ENCODE results near the gene NSMCE1.
A peak's percentile ranks its signal among the peaks of the same experiment; 100 is the strongest.
"Not testable (repeated sequence)": the region's sequence is repeated elsewhere in the genome, so short reads cannot be mapped to it uniquely, and the experiment has no call there.

The NSMCE1 gene

DNA sequence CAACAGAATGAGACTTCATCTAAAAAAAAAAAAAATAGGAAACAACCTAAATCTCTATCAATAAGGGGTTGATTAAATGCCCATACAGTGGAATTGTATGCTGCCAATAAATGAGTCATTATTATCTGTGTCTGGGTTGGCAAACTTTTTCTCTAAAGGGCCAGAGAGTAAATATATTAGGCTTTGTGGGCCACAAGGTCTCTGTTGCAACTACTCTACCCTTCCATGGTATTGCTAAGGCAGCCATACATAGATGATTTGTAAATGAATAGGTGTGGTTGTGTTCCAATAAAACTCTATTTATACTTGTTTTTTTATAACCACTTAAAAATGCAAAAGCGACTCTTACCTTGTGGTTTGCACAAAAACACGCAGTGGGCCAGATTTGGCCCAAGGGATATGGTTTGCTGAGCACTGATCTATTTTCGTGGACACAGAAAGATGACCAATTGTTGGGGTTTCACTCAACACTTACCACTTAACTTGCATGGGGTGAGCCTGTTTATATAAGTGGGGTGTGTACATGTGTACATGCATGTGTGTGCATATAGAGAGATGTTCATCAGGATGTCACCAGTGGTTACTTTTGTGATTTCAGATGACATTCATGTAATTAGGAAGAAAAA lies 32.8 kb upstream of the NSMCE1 start:
- H3K27ac ChIP-seq (ENCODE audit: low read depth, low read length), result no peak overlapping the region
- no peak overlapping the region for H3K4me3 ChIP-seq (ENCODE audit: low read depth, low read length)

GRCh38 chr16:27298132-27298531 lies 29.6 kb upstream of the NSMCE1 start:
- Histone ChIP-seq H3K79me2 (ENCODE audit: control insufficient read depth, insufficient read depth, low read length, unreplicated experiment) (no peaks in the 10 kb centered on the region), H3K4me3 (ENCODE audit: low read depth, low read length) (no peak overlapping the region), H3K27me3 (ENCODE audit: insufficient read depth, low read length) (no peaks in the 10 kb centered on the region), H3K36me3 (ENCODE audit: insufficient read depth, low read length) (no peaks in the 10 kb centered on the region), H3K4me1 (ENCODE audit: control insufficient read depth, insufficient read depth, low read length, unreplicated experiment) (peaks cover 3% of the 10 kb centered on the region), H2AFZ (ENCODE audit: low read length, unreplicated experiment) (no peak overlapping the region), H3K27ac (ENCODE audit: low read depth, low read length) (no peak overlapping the region)

More for the DNA sequence above, 32.8 kb upstream of the NSMCE1 start:
- peaks cover 8% of the 10 kb centered on the region for H3K4me1 ChIP-seq (ENCODE audit: control insufficient read depth, insufficient read depth, low read length, unreplicated experiment)
- H2AFZ ChIP-seq (ENCODE audit: low read length, unreplicated experiment), result no peak overlapping the region
- H3K79me2 ChIP-seq (ENCODE audit: control insufficient read depth, insufficient read depth, low read length, unreplicated experiment), result no peaks in the 10 kb centered on the region
- H3K36me3 ChIP-seq (ENCODE audit: insufficient read depth, low read length), result no peaks in the 10 kb centered on the region
- H3K27me3 ChIP-seq (ENCODE audit: insufficient read depth, low read length), result no peaks in the 10 kb centered on the region

DNA sequence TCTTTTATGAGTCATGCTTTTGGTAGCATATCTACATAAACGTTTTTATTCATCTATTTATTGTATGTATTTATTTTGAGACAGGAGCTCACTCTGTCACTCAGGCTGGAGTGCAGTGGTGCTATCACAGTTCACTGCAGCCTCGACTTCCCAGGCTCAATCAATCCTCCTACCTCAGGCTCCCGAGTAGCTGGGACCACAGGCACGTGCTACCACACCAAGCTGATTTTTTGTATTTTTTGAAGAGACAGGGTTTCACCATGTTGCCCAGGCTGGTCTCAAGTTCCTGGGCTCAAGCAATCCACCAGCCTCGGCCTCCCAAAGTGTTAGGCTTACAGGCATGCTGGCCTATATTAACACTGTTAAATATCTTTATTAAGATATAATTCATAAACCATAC lies 24.8 kb upstream of the NSMCE1 start:
- no peak overlapping the region for H3K27ac ChIP-seq (ENCODE audit: low read depth, low read length)
- no peak overlapping the region for H3K4me3 ChIP-seq (ENCODE audit: low read depth, low read length)
- H2AFZ ChIP-seq (ENCODE audit: low read length, unreplicated experiment), result no peak overlapping the region

GRCh38 chr16:27291722-27292240 lies 23.2 kb upstream of the NSMCE1 start:
- H2AFZ ChIP-seq (ENCODE audit: low read length, unreplicated experiment), result no peak overlapping the region
- H3K36me3 ChIP-seq (ENCODE audit: insufficient read depth, low read length), result no peaks in the 10 kb centered on the region
- H3K27me3 ChIP-seq (ENCODE audit: insufficient read depth, low read length), result no peaks in the 10 kb centered on the region
- H3K4me3 ChIP-seq (ENCODE audit: low read depth, low read length), result no peak overlapping the region
- H3K79me2 ChIP-seq (ENCODE audit: control insufficient read depth, insufficient read depth, low read length, unreplicated experiment), result no peaks in the 10 kb centered on the region
- no peak overlapping the region for H3K27ac ChIP-seq (ENCODE audit: low read depth, low read length)
- H3K4me1 ChIP-seq (ENCODE audit: control insufficient read depth, insufficient read depth, low read length, unreplicated experiment), result peaks cover 4% of the 10 kb centered on the region

More for the DNA sequence above, 24.8 kb upstream of the NSMCE1 start:
- Histone ChIP-seq H3K4me1 (ENCODE audit: control insufficient read depth, insufficient read depth, low read length, unreplicated experiment) (no peaks in the 10 kb centered on the region), H3K36me3 (ENCODE audit: insufficient read depth, low read length) (no peaks in the 10 kb centered on the region), H3K79me2 (ENCODE audit: control insufficient read depth, insufficient read depth, low read length, unreplicated experiment) (no peaks in the 10 kb centered on the region), H3K27me3 (ENCODE audit: insufficient read depth, low read length) (no peaks in the 10 kb centered on the region)

DNA sequence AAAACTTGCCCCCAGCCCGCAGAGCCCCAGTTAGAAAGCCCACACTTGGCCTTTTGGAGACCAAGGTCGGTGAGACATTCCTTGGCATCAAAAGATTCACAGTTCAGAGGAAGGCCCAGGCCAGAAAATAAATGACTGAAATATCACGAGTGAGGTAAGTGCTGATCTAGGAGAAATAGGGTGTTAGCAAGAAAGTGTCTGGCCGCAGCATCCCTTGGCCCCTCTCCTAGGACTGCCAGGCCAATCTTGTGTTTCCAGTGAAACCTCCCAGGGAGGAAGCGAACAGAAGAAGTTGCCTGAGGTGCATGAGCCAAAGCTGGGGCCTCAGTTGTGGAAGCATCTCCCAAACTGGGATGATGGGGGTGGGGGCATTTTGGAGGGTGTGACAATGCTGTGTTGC lies 22.5 kb upstream of the NSMCE1 start:
- Histone ChIP-seq H3K27me3 (ENCODE audit: insufficient read depth, low read length) (no peaks in the 10 kb centered on the region), H2AFZ (ENCODE audit: low read length, unreplicated experiment) (no peak overlapping the region), H3K4me1 (ENCODE audit: control insufficient read depth, insufficient read depth, low read length, unreplicated experiment) (peaks cover 10% of the 10 kb centered on the region), H3K4me3 (ENCODE audit: low read depth, low read length) (no peak overlapping the region), H3K27ac (ENCODE audit: low read depth, low read length) (no peak overlapping the region), H3K36me3 (ENCODE audit: insufficient read depth, low read length) (no peaks in the 10 kb centered on the region), H3K79me2 (ENCODE audit: control insufficient read depth, insufficient read depth, low read length, unreplicated experiment) (no peaks in the 10 kb centered on the region)

- Histone ChIP-seq H3K36me3 (ENCODE audit: insufficient read depth, low read length) (no peaks in the 10 kb centered on the region), H3K79me2 (ENCODE audit: control insufficient read depth, insufficient read depth, low read length, unreplicated experiment) (no peaks in the 10 kb centered on the region), H3K27ac (ENCODE audit: low read depth, low read length) (no peak overlapping the region), H3K4me1 (ENCODE audit: control insufficient read depth, insufficient read depth, low read length, unreplicated experiment) (peaks cover 13% of the 10 kb centered on the region), H3K27me3 (ENCODE audit: insufficient read depth, low read length) (no peaks in the 10 kb centered on the region), H2AFZ (ENCODE audit: low read length, unreplicated experiment) (no peak overlapping the region), H3K4me3 (ENCODE audit: low read depth, low read length) (no peak overlapping the region)
These were observed 22.0 kb upstream of the NSMCE1 start for GRCh38 chr16:27290562-27290961.

DNA sequence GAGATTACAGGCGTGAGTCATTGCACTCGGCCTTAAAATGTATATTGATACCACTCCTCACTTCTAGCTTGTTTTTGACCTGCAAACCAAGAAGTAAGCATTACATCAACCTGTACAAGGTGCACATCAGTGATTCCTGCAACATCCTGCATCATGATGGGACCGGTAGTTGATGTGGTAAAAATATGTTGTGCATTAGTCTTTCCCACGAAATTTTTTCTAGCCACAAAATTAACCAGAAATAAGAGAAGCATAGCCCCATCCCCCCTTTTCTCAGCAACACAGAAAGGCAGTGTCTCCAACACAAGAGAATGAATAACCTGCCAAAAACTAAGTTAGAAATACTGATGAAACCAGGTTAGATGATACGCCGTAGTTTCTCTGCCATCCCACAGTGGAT lies 21.1 kb upstream of the NSMCE1 start:
- Histone ChIP-seq H2AFZ (ENCODE audit: low read length, unreplicated experiment) (no peak overlapping the region), H3K27me3 (ENCODE audit: insufficient read depth, low read length) (no peaks in the 10 kb centered on the region), H3K36me3 (ENCODE audit: insufficient read depth, low read length) (no peaks in the 10 kb centered on the region), H3K4me1 (ENCODE audit: control insufficient read depth, insufficient read depth, low read length, unreplicated experiment) (peaks cover 13% of the 10 kb centered on the region), H3K27ac (ENCODE audit: low read depth, low read length) (no peak overlapping the region), H3K79me2 (ENCODE audit: control insufficient read depth, insufficient read depth, low read length, unreplicated experiment) (no peaks in the 10 kb centered on the region), H3K4me3 (ENCODE audit: low read depth, low read length) (no peak overlapping the region)

DNA sequence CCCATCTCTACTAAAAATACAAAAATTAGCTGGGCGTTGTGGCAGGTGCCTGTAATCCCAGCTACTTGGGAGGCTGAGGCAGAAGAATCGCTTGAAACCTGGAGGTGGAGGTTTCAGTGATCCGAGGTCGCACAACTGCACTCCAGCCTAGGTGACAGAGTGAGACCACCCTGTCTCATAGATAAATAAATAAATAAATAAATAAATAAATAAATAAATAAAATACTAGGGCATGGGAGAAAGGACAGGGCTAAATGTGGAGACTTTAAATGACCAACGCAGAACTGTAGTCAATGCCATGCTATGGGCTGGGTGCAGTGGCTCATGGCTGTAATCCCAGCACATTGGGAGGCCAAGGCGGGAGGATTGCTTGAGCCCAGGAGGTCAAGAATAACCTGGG lies 19.7 kb upstream of the NSMCE1 start:
- peaks cover 13% of the 10 kb centered on the region for H3K4me1 ChIP-seq (ENCODE audit: control insufficient read depth, insufficient read depth, low read length, unreplicated experiment)
- not testable (repeated sequence) for H3K79me2 ChIP-seq (ENCODE audit: control insufficient read depth, insufficient read depth, low read length, unreplicated experiment); H3K27me3 ChIP-seq (ENCODE audit: insufficient read depth, low read length); H2AFZ ChIP-seq (ENCODE audit: low read length, unreplicated experiment); H3K36me3 ChIP-seq (ENCODE audit: insufficient read depth, low read length); H3K27ac ChIP-seq (ENCODE audit: low read depth, low read length); H3K4me3 ChIP-seq (ENCODE audit: low read depth, low read length)

GRCh38 chr16:27287887-27288286 lies 19.3 kb upstream of the NSMCE1 start:
- Histone ChIP-seq H2AFZ (ENCODE audit: low read length, unreplicated experiment) (no peak overlapping the region), H3K36me3 (ENCODE audit: insufficient read depth, low read length) (no peaks in the 10 kb centered on the region), H3K4me1 (ENCODE audit: control insufficient read depth, insufficient read depth, low read length, unreplicated experiment) (peaks cover 13% of the 10 kb centered on the region), H3K27me3 (ENCODE audit: insufficient read depth, low read length) (no peaks in the 10 kb centered on the region), H3K27ac (ENCODE audit: low read depth, low read length) (no peak overlapping the region), H3K4me3 (ENCODE audit: low read depth, low read length) (no peak overlapping the region), H3K79me2 (ENCODE audit: control insufficient read depth, insufficient read depth, low read length, unreplicated experiment) (no peaks in the 10 kb centered on the region)

- peak overlapping the region; percentile 83 for H3K27ac ChIP-seq (ENCODE audit: low read depth, low read length)
These were observed 18.7 kb upstream of the NSMCE1 start for GRCh38 chr16:27287051-27287811.

DNA sequence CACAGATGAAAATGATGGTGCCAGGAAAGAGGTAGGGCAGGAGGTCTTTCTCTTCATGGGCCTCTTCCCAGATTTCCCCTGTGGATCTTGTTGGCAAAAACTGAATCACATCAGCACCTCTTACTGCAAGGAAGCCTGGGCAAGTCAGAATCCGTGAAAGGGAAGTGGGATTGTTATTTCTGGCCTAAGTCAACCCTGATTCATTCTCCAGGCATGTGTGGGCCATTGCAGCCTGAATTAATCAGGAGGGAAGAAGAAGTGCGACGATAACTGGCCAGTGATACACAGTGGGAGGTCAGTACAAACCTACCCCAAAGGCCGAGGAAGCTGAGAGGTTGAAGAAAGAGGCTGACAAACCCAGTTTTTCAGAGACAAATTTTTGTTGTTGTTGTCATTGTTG lies 17.9 kb upstream of the NSMCE1 start:
- H3K4me3 ChIP-seq (ENCODE audit: low read depth, low read length), result no peak overlapping the region; the same call in 1 of the 2 replicates
- peak overlapping the region; percentile 83 for H3K27ac ChIP-seq (ENCODE audit: low read depth, low read length)
- H2AFZ ChIP-seq (ENCODE audit: low read length, unreplicated experiment), result peak overlapping the region; percentile 61
- H3K27me3 ChIP-seq (ENCODE audit: insufficient read depth, low read length), result no peaks in the 10 kb centered on the region
- no peaks in the 10 kb centered on the region for H3K36me3 ChIP-seq (ENCODE audit: insufficient read depth, low read length)
- H3K79me2 ChIP-seq (ENCODE audit: control insufficient read depth, insufficient read depth, low read length, unreplicated experiment), result no peaks in the 10 kb centered on the region
- H3K4me1 ChIP-seq (ENCODE audit: control insufficient read depth, insufficient read depth, low read length, unreplicated experiment), result peaks cover 13% of the 10 kb centered on the region

More at GRCh38 chr16:27287051-27287811, 18.7 kb upstream of the NSMCE1 start:
- peak overlapping the region; percentile 61 for H2AFZ ChIP-seq (ENCODE audit: low read length, unreplicated experiment)
- H3K4me1 ChIP-seq (ENCODE audit: control insufficient read depth, insufficient read depth, low read length, unreplicated experiment), result peaks cover 13% of the 10 kb centered on the region
- H3K27me3 ChIP-seq (ENCODE audit: insufficient read depth, low read length), result no peaks in the 10 kb centered on the region
- H3K4me3 ChIP-seq (ENCODE audit: low read depth, low read length), result no peak overlapping the region
- H3K79me2 ChIP-seq (ENCODE audit: control insufficient read depth, insufficient read depth, low read length, unreplicated experiment), result no peaks in the 10 kb centered on the region
- H3K36me3 ChIP-seq (ENCODE audit: insufficient read depth, low read length), result no peaks in the 10 kb centered on the region

Measured in ACC112 (cell line).